Psoas muscle (tissue), 8 donors: Measurements from ENCODE around the gene EXOC3L1. TPM values are rescaled to one million over a fixed set of nuclear protein-coding genes. Genes with fewer than 3 reads are reported as not detected.
A peak's percentile ranks its signal among the peaks of the same experiment; 100 is the strongest.

Experiments
- ATAC-seq, 4 donors: fragments of 200-7000 bp; cut with Tn5 transposase; one replicate each; pipeline ENCODE4 v1.9.1; 2020; ENCODE audit warnings: moderate library complexity in 3 of 4, mild to moderate bottlenecking in 2 of 4
- DNase-seq, 2 donors: peaks; one replicate each; pipeline ENCODE4 v3.0.0-alpha.2; 2020
- H3K27ac ChIP-seq: fragments of 200-600 bp; one replicate; pipeline ENCODE4 v1.8.0; 2022
- H3K27me3 ChIP-seq, 3 donors: fragments of 200-600 bp in 1 of 3; one replicate each; pipeline versions ENCODE4 v1.6.1 to v1.8.0; 2013 to 2022; ENCODE audit warnings: low read length in 2 of 3, mild to moderate bottlenecking in 2 of 3, moderate library complexity in 1 of 3; ENCODE audit not compliant: insufficient read depth in 3 of 3
- H3K36me3 ChIP-seq, 2 donors: fragments of 200-600 bp in 1 of 2; one replicate each; pipeline versions ENCODE4 v1.6.1 to v1.8.0; 2013 to 2022; ENCODE audit warnings: low read depth in 1 of 2, mild to moderate bottlenecking in 1 of 2, moderate library complexity in 1 of 2; ENCODE audit not compliant: insufficient read depth in 1 of 2
- H3K4me1 ChIP-seq: fragments of 200-600 bp; one replicate; pipeline ENCODE4 v1.8.0; 2022
- H3K4me3 ChIP-seq: fragments of 200-600 bp; one replicate; pipeline ENCODE4 v1.8.0; 2022; ENCODE audit warnings: mild to moderate bottlenecking
- H3K9me3 ChIP-seq: fragments of 200-600 bp; one replicate; pipeline ENCODE4 v1.8.0; 2022
- WGBS, 3 donors: extraction: QIAGEN DNeasy Blood & Tissue Kit; methylation state at CpG; one replicate each; pipeline versions ENCODE4 v1.1.6 to v1.1.7; 2013; 5-methylcytosine and 5-hydroxymethylcytosine counted together
- intact Hi-C, 2 donors: fragments of 100-400 bp; cut with DNase I; formaldehyde crosslinking; loops; one replicate each; pipeline versions ENCODE4 v1.11.0 to v1.14.2; 2022
- polyA plus RNA-seq, 3 donors: library from polyadenylated mRNA; stranded (reverse); fragments of 200-250 nt; gene quantifications; one replicate each; pipeline ENCODE4 v1.2.3, GENCODE V29; 2013
- total RNA-seq, 4 donors: library from RNA; stranded (reverse); fragmentation: NEBNext Ultra II Directional in 2 of 4; extraction: Animal tissue kit (Norgen Biotek cat#: 25700) in 2 of 4; gene quantifications; one replicate each; pipeline versions ENCODE4 v1.2.1 to v1.2.4, GENCODE V29; 2021 to 2023
- TF ChIP-seq, protein P1 (sequence below): fragments of 200-600 bp; IDR thresholded peaks from one replicate; pipeline ENCODE4 v1.8.0; 2022; ENCODE audit warnings: antibody characterized with exemption
- donor health status: healthy with polysubstance abuse.
- donor health status: DM: no; HTN: no; CAD: no; lungs with moderate emphysema.
- donor health status: Bipolar disorder and iron deficiency.
- donor health status: healthy.
- donor health status: DM: yes; HTN: yes; CAD: no.
- donor health status: DM: no; HTN: no; CAD: no.
- donor health status: DM: no; HTN: no; CAD: no.
- donor health status: DM: yes; HTN: yes; CAD: no.

EXOC3L1 gene
- total and polyA plus RNA-seq, 7 donors: 0.84 to 3.4 (median 1.2) TPM

DNA sequence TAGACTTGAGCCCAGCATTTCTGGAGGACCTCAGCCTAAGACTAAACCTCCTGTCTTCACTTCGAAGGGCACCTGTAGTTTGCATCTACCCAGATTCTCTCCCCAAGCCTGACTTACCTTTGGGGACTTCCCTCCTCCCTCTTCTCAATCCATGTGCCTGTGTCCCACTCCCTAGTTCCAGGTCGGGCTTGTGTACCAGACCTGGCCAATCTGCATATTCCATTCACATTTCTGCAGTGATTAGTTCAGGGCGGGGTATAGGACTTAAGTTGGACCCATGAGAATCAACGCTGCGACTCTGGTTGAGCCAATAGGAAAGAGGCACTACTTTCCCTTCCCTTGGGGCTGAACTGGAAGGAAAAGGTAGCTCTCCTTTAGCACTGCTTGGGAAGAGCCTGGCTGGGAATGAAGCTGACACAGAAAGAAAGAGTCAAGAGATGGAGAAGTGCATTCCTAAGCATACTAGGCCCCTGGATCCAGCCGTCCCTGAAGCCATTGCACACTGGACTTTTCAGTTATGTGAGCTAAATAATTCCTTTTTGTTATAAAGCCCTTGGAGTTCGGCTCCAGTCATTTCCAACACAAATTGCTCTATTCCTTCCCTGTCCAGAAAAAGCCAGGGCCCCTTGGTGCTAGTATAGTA, 32.7 kb downstream of the EXOC3L1 start:
- H3K27ac ChIP-seq: no peak overlapping the region

GRCh38 chr16:67156143-67156844, 33.6 kb downstream of the EXOC3L1 start:
- TF ChIP-seq, protein P1, sequence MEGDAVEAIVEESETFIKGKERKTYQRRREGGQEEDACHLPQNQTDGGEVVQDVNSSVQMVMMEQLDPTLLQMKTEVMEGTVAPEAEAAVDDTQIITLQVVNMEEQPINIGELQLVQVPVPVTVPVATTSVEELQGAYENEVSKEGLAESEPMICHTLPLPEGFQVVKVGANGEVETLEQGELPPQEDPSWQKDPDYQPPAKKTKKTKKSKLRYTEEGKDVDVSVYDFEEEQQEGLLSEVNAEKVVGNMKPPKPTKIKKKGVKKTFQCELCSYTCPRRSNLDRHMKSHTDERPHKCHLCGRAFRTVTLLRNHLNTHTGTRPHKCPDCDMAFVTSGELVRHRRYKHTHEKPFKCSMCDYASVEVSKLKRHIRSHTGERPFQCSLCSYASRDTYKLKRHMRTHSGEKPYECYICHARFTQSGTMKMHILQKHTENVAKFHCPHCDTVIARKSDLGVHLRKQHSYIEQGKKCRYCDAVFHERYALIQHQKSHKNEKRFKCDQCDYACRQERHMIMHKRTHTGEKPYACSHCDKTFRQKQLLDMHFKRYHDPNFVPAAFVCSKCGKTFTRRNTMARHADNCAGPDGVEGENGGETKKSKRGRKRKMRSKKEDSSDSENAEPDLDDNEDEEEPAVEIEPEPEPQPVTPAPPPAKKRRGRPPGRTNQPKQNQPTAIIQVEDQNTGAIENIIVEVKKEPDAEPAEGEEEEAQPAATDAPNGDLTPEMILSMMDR: no peak

More for the DNA sequence above, 32.7 kb downstream of the EXOC3L1 start:
- no peak for ATAC-seq
- Histone ChIP-seq H3K4me3 (no peak overlapping the region), H3K4me1 (peaks cover 21% of the 10 kb centered on the region), H3K9me3 (no peaks in the 10 kb centered on the region), H3K36me3 (no peaks in the 10 kb centered on the region), H3K27me3 (no peaks in the 10 kb centered on the region)
- no peak for DNase-seq
- TF ChIP-seq, protein P1: no peak
- 61 to 65% (median 63%) methylated on average over 7 of the region's 7 CpGs for WGBS, 3 donors
- intact Hi-C loops: loop anchor here (5.0 kb wide), 5 partner anchors 40 to 265 kb away; partner anchors contain the start of gene CES3 (in 1 of the 2)

DNA sequence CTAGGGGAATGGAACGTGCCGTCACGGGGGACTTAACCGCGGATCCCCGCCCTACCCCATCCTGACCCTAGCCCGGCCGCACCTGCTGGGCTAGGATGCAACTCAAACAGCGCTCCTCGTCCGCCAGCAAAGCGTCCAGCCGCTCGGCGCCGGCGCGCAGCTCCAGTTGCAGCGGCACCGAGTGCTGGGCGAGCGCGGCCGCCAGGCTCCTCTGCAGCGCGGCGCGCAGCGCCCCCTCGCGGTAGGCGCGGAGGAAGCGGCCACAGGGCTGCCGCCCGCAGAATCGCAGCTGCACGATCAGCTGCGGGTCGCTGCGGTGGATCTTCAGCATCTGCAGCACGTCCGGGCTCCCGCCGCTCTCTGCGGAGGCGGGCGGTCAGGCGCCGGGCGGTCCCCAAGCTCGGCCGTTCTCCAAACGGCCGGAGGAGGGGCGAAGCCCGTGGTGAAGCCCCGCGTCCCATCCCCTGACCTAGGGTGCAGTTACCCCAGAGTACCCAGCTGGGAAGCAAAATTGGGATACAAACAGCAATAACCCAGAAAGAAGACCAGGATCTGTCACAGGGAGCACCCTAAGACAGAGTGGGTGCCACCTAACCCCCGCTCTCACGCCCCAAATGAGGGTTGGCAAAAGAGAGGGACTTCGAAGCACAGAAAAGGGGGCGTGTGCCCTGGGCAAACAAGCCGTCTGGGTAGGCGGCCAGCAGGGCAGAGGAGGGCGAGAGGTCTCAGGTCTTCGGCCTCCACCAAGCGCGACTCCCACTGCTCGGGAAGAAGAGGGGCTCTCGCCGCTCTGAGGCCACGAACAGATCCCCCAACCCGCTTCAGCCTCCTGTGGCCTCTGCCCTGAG, 34.4 kb downstream of the EXOC3L1 start:
- intact Hi-C loops: loop anchor here (1.0 to 5.0 kb wide), 7 partner anchors 38 to 263 kb away; partner anchors contain the start of gene CES3 (in 1 of the 2)
- peak overlapping the region; percentile 34 for H3K4me3 ChIP-seq
- H3K4me1 ChIP-seq: peaks cover 8% of the 10 kb centered on the region
- peak; percentile 80 to 90 for DNase-seq
- no peaks in the 10 kb centered on the region for H3K9me3 ChIP-seq
- no peaks in the 10 kb centered on the region for H3K36me3 ChIP-seq
- ATAC-seq: peak; percentile 72 to 83 (median 80)
- H3K27ac ChIP-seq: no peak overlapping the region
- WGBS, 3 donors: 9 to 13% (median 10%) methylated on average over 68 to 74 of the region's 74 CpGs
- H3K27me3 ChIP-seq: peaks cover 0 to 4% (median 0%) of the 10 kb centered on the region in 3 donors
- TF ChIP-seq, protein P1: peak; percentile 98

More at GRCh38 chr16:67156143-67156844, 33.6 kb downstream of the EXOC3L1 start:
- H3K4me1 ChIP-seq: peaks cover 12% of the 10 kb centered on the region
- H3K4me3 ChIP-seq: no peak overlapping the region
- no peak for ATAC-seq
- H3K27me3 ChIP-seq: no peaks in the 10 kb centered on the region
- intact Hi-C loops: loop anchor here (5.0 kb wide), 5 partner anchors 39 to 264 kb away; partner anchors contain the start of gene CES3 (in 1 of the 2)
- WGBS, 3 donors: 65 to 67% (median 65%) methylated on average over 14 to 15 of the region's 15 CpGs
- no peak overlapping the region for H3K27ac ChIP-seq
- H3K36me3 ChIP-seq: no peaks in the 10 kb centered on the region
- no peaks in the 10 kb centered on the region for H3K9me3 ChIP-seq
- DNase-seq: no peak

- no peaks in the 10 kb centered on the region for H3K9me3 ChIP-seq
These were observed 35.2 kb downstream of the EXOC3L1 start for GRCh38 chr16:67154578-67155294.

More at GRCh38 chr16:67154578-67155294, 35.2 kb downstream of the EXOC3L1 start:
- no peak for DNase-seq
- H3K27me3 ChIP-seq: peaks cover 0 to 11% (median 0%) of the 10 kb centered on the region in 3 donors
- intact Hi-C loops: loop anchor here (1.0 to 5.0 kb wide), 7 partner anchors 37 to 262 kb away; partner anchors contain the start of gene CES3 (in 1 of the 2)
- no peaks in the 10 kb centered on the region for H3K36me3 ChIP-seq
- 27 to 34% (median 31%) methylated on average over 42 to 61 of the region's 61 CpGs for WGBS, 3 donors
- H3K4me3 ChIP-seq: peak overlapping the region; percentile 34
- no peak for ATAC-seq
- peaks cover 10% of the 10 kb centered on the region for H3K4me1 ChIP-seq
- H3K27ac ChIP-seq: no peak overlapping the region
- TF ChIP-seq, protein P1: no peak
